Mesenchymal stem cell (in vitro differentiated cells and primary cell): Measurements from ENCODE around the gene FSTL4.

Experiments used
- DNase-seq: peaks from one replicate; pipeline ENCODE4 v3.0.0-alpha.2; 2013
- H2AFZ ChIP-seq: one replicate; pipeline ENCODE4 v1.6.1; 2013; ENCODE audit warnings: low read depth, mild to moderate bottlenecking, control low read depth, inconsistent platforms, low read length, moderate library complexity
- H2AK5ac ChIP-seq: 2 replicates; pipeline ENCODE4 v1.6.1; 2013; ENCODE audit warnings: low read length, moderate library complexity, mild to moderate bottlenecking, inconsistent platforms; ENCODE audit not compliant: severe bottlenecking
- H2BK120ac ChIP-seq: one replicate; pipeline ENCODE4 v1.6.1; 2013; ENCODE audit warnings: low read depth, mild to moderate bottlenecking, inconsistent platforms, low read length, moderate library complexity
- H2BK12ac ChIP-seq, 2 experiments: one replicate each; pipeline ENCODE4 v1.6.1; 2013; ENCODE audit warnings: inconsistent platforms in 2 of 2, low read length in 2 of 2, mild to moderate bottlenecking in 2 of 2, moderate library complexity in 2 of 2, control low read depth in 1 of 2
- H2BK15ac ChIP-seq: one replicate; pipeline ENCODE4 v1.6.1; 2013; ENCODE audit warnings: mild to moderate bottlenecking, low read depth, inconsistent platforms; ENCODE audit not compliant: poor library complexity, severe bottlenecking
- H2BK5ac ChIP-seq: 2 replicates; pipeline ENCODE4 v1.6.1; 2013; ENCODE audit warnings: low read depth, mild to moderate bottlenecking, low read length, control low read depth, inconsistent platforms; ENCODE audit not compliant: poor library complexity, severe bottlenecking
- H3K14ac ChIP-seq, 2 experiments: one replicate each; pipeline ENCODE4 v1.6.1; 2013; ENCODE audit warnings: inconsistent platforms in 2 of 2, low read length in 2 of 2, control low read depth in 1 of 2, mild to moderate bottlenecking in 1 of 2, moderate library complexity in 1 of 2
- H3K18ac ChIP-seq, 2 experiments: one replicate each; pipeline ENCODE4 v1.6.1; 2013; ENCODE audit warnings: inconsistent platforms in 2 of 2, low read length in 2 of 2, control low read depth in 1 of 2, low read depth in 1 of 2, mild to moderate bottlenecking in 1 of 2
- H3K23ac ChIP-seq, 2 experiments: one replicate each; pipeline ENCODE4 v1.6.1; 2013; ENCODE audit warnings: inconsistent platforms in 2 of 2, low read length in 2 of 2, mild to moderate bottlenecking in 2 of 2, moderate library complexity in 2 of 2, control low read depth in 1 of 2
- H3K27ac ChIP-seq: 2 replicates; pipeline ENCODE4 v1.5.1; 2013; ENCODE audit warnings: mild to moderate bottlenecking, moderate library complexity, low read length, control low read depth, inconsistent platforms; ENCODE audit not compliant: poor library complexity, severe bottlenecking
- H3K27me3 ChIP-seq, 2 experiments: 2 replicates each; pipeline versions ENCODE4 v1.6.1 to v1.7.0; 2013; ENCODE audit warnings: low read length in 2 of 2, mild to moderate bottlenecking in 2 of 2, moderate library complexity in 2 of 2, control low read depth in 1 of 2, inconsistent platforms in 1 of 2; ENCODE audit not compliant: control insufficient read depth in 1 of 2, insufficient read depth in 1 of 2
- H3K36me3 ChIP-seq, 2 experiments: 2 replicates each; pipeline versions ENCODE4 v1.6.1 to v1.7.0; 2013; ENCODE audit warnings: low read length in 2 of 2, control low read depth in 1 of 2, inconsistent platforms in 1 of 2, low read depth in 1 of 2, mild to moderate bottlenecking in 1 of 2; ENCODE audit not compliant: insufficient read depth in 2 of 2, control insufficient read depth in 1 of 2
- H3K4ac ChIP-seq, 2 experiments: one replicate each; pipeline ENCODE4 v1.6.1; 2013; ENCODE audit warnings: inconsistent platforms in 2 of 2, low read length in 2 of 2, mild to moderate bottlenecking in 2 of 2, moderate library complexity in 2 of 2, control low read depth in 1 of 2, low read depth in 1 of 2
- H3K4me1 ChIP-seq: 2 replicates; pipeline ENCODE4 v1.6.1; 2013; ENCODE audit warnings: low read depth, low read length, control low read depth; ENCODE audit not compliant: control insufficient read depth, insufficient read depth
- H3K4me2 ChIP-seq: 2 replicates; pipeline ENCODE4 v1.6.1; 2013; ENCODE audit warnings: low read length, mild to moderate bottlenecking, inconsistent platforms; ENCODE audit not compliant: poor library complexity, severe bottlenecking
- H3K4me3 ChIP-seq, 2 experiments: 2 replicates each; pipeline versions ENCODE4 v1.5.1 to v1.7.0; 2013; ENCODE audit warnings: low read length in 2 of 2, mild to moderate bottlenecking in 2 of 2, control low read depth in 1 of 2, low read depth in 1 of 2; ENCODE audit not compliant: insufficient read depth in 1 of 2
- H3K79me1 ChIP-seq: replicated peaks from 2 replicates; pipeline ENCODE4 v1.6.1; 2013; ENCODE audit warnings: mild to moderate bottlenecking, control low read depth, low read length, inconsistent platforms; ENCODE audit not compliant: poor library complexity, severe bottlenecking
- H3K9ac ChIP-seq: 2 replicates; pipeline ENCODE4 v1.7.0; 2013; ENCODE audit warnings: mild to moderate bottlenecking, low read length, moderate library complexity
- H3K9me3 ChIP-seq: 2 replicates; pipeline ENCODE4 v1.7.0; 2013; ENCODE audit warnings: mild to moderate bottlenecking, low read length; ENCODE audit not compliant: control insufficient read depth
- H4K8ac ChIP-seq: one replicate; pipeline ENCODE4 v1.6.1; 2013; ENCODE audit warnings: inconsistent platforms, mild to moderate bottlenecking, low read length, moderate library complexity
- H4K91ac ChIP-seq: one replicate; pipeline ENCODE4 v1.6.1; 2013; ENCODE audit warnings: mild to moderate bottlenecking, low read length, inconsistent platforms
- WGBS: methylation state at CpG from one replicate; pipeline ENCODE4 v1.1.7; 2013; ENCODE audit warnings: mixed read lengths; 5-methylcytosine and 5-hydroxymethylcytosine counted together

The FSTL4 gene

GRCh38 chr5:133314086-133314485 lies 298.3 kb downstream of the FSTL4 start:
- Histone ChIP-seq H3K23ac (no peak overlapping the region), H3K4ac (no peak overlapping the region), H2BK5ac (no peak overlapping the region), H2BK120ac (no peak overlapping the region), H3K9me3 (no peaks in the 10 kb centered on the region), H4K91ac (no peak overlapping the region), H3K79me1 (no peaks in the 10 kb centered on the region), H3K4me3 (no peak overlapping the region), H2BK15ac (no peak overlapping the region), H3K18ac (no peak overlapping the region), H3K4me1 (no peaks in the 10 kb centered on the region), H2AFZ (no peak overlapping the region), H4K8ac (no peak overlapping the region), H2AK5ac (no peak overlapping the region), H3K36me3 (no peaks in the 10 kb centered on the region), H2BK12ac (no peak overlapping the region), H3K27me3 (peaks cover 26 to 79% of the 10 kb centered on the region in 2 experiments), H3K9ac (no peak overlapping the region), H3K14ac (no peak overlapping the region), H3K4me2 (no peak overlapping the region), H3K27ac (no peak overlapping the region)
- WGBS: 82% methylated on average over 7 of the region's 7 CpGs
- DNase-seq: no peak

GRCh38 chr5:133311176-133311575 lies 301.2 kb downstream of the FSTL4 start:
- Histone ChIP-seq H3K79me1 (no peaks in the 10 kb centered on the region), H3K9me3 (no peaks in the 10 kb centered on the region)
- 86% methylated on average over 3 of the region's 4 CpGs for WGBS

DNA sequence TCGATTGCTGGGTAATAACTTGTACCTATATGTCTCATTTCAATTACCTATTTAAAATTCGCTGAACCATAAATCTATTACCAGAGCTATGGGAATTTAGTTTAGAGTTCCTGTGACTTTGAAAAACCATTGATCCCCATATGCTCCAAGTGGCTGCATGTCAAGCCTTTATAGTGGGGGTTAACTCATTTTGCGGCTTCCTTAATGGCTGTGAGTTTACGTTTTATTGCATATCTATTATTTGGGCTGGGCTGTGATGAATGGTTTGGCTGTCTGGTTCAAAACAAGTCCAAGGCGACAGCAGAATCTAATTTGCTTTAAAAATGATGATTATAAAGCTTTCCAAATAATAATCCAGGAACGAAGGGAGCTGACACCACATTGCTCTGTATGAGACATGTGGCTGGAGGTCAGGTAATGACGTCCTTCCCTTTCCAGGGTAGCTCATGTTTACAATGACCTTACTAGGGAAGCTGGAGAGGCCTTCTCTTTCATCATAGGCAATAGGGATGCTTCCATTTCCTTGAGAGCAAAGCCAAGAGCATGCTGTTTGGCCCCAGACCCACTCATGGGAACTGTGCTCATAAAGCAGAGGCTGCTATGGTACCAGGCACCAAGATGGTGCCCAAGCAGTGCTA lies 302.2 kb downstream of the FSTL4 start:
- Histone ChIP-seq H3K4me1 (no peaks in the 10 kb centered on the region), H3K18ac (no peak overlapping the region), H2BK120ac (no peak overlapping the region), H3K79me1 (no peaks in the 10 kb centered on the region), H3K9ac (no peak overlapping the region), H4K8ac (no peak overlapping the region), H4K91ac (no peak overlapping the region), H3K4me3 (no peak overlapping the region), H2BK15ac (no peak overlapping the region), H2BK5ac (no peak overlapping the region), H3K14ac (no peak overlapping the region), H3K36me3 (no peaks in the 10 kb centered on the region), H2AK5ac (no peak overlapping the region), H3K27me3 (peaks cover 14 to 76% of the 10 kb centered on the region in 2 experiments), H3K4ac (no peak overlapping the region), H3K4me2 (no peak overlapping the region), H2AFZ (no peak overlapping the region), H3K27ac (no peak overlapping the region), H3K9me3 (no peaks in the 10 kb centered on the region), H3K23ac (no peak overlapping the region), H2BK12ac (no peak overlapping the region)
- DNase-seq: no peak
- 80% methylated on average over 5 of the region's 7 CpGs for WGBS

More at GRCh38 chr5:133311176-133311575, 301.2 kb downstream of the FSTL4 start:
- no peak overlapping the region for H4K91ac ChIP-seq
- no peak overlapping the region for H3K23ac ChIP-seq
- H3K4me1 ChIP-seq: no peaks in the 10 kb centered on the region
- H3K4me2 ChIP-seq: no peak overlapping the region
- H2AFZ ChIP-seq: no peak overlapping the region
- H3K27me3 ChIP-seq: peaks cover 14 to 74% of the 10 kb centered on the region in 2 experiments
- H2BK15ac ChIP-seq: no peak overlapping the region
- H2AK5ac ChIP-seq: no peak overlapping the region
- no peak overlapping the region for H3K27ac ChIP-seq
- no peak for DNase-seq
- H3K36me3 ChIP-seq: no peaks in the 10 kb centered on the region
- no peak overlapping the region for H3K14ac ChIP-seq
- H3K18ac ChIP-seq: no peak overlapping the region
- H4K8ac ChIP-seq: no peak overlapping the region
- no peak overlapping the region for H2BK12ac ChIP-seq
- no peak overlapping the region for H2BK5ac ChIP-seq
- no peak overlapping the region for H3K4me3 ChIP-seq
- no peak overlapping the region for H3K4ac ChIP-seq
- H3K9ac ChIP-seq: no peak overlapping the region
- no peak overlapping the region for H2BK120ac ChIP-seq

- Histone ChIP-seq H3K4me3 (no peak overlapping the region), H4K8ac (no peak overlapping the region), H3K9me3 (no peaks in the 10 kb centered on the region), H3K14ac (no peak overlapping the region), H3K4ac (no peak overlapping the region), H2BK120ac (no peak overlapping the region), H3K79me1 (no peaks in the 10 kb centered on the region), H4K91ac (no peak overlapping the region), H2AFZ (no peak overlapping the region), H2BK5ac (no peak overlapping the region), H3K4me2 (no peak overlapping the region), H3K4me1 (peaks cover 2% of the 10 kb centered on the region), H2BK12ac (no peak overlapping the region), H3K27me3 (peaks cover 14 to 80% of the 10 kb centered on the region in 2 experiments), H3K27ac (no peak overlapping the region), H3K9ac (no peak overlapping the region), H3K23ac (no peak overlapping the region), H3K18ac (no peak overlapping the region), H3K36me3 (no peaks in the 10 kb centered on the region), H2BK15ac (no peak overlapping the region), H2AK5ac (no peak overlapping the region)
- 76% methylated on average over 6 of the region's 6 CpGs for WGBS
- no peak for DNase-seq
Observed at GRCh38 chr5:133309166-133309795, 303.1 kb downstream of the FSTL4 start.
